Omental fat pad (tissue), 4 donors: ENCODE data around the gene ZMYM4. TPM values are rescaled to one million over a fixed set of nuclear protein-coding genes. Genes with fewer than 3 reads are reported as not detected.
"Not testable (repeated sequence)": the region's sequence is repeated elsewhere in the genome, so short reads cannot be mapped to it uniquely, and the experiment has no call there.

Source experiments
- ATAC-seq: fragments of 150-250 bp; one replicate; pipeline ENCODE4 v1.9.1; 2016; ENCODE audit warnings: mild to moderate bottlenecking, moderate library complexity; ENCODE audit not compliant: low FRiP score
- DNase-seq: peaks from one replicate; pipeline ENCODE4 v3.0.0-alpha.2; 2019; ENCODE audit warnings: low spot score
- CTCF ChIP-seq, 3 donors: fragments of 450-650 bp; IDR thresholded peaks; one replicate each; pipeline ENCODE4 v1.5.1; 2016 to 2017; ENCODE audit warnings: antibody characterized with exemption in 3 of 3, mild to moderate bottlenecking in 3 of 3, moderate library complexity in 2 of 3
- small RNA-seq: library from RNA; depleted of rRNA; stranded (forward); fragments of <200 nt; gene quantifications from one replicate; pipeline ENCODE3, GENCODE V24; 2016
- total RNA-seq, 4 donors: library from RNA; depleted of rRNA; stranded (reverse); fragments of >200 nt; gene quantifications; one replicate each; pipeline ENCODE4 v1.1.0, GENCODE V29; 2016

Gene ZMYM4
- total RNA-seq, 4 donors from 2014 or later = 31.7 to 38.3 (median 33.9) TPM

GRCh38 chr1:35454616-35455015 lies 186.1 kb downstream of the ZMYM4 start:
- DNase-seq (no peak), ATAC-seq (peak; percentile 35)
- no peak for TF ChIP-seq CTCF (IDR thresholded peaks at IDR 0.05)

DNA sequence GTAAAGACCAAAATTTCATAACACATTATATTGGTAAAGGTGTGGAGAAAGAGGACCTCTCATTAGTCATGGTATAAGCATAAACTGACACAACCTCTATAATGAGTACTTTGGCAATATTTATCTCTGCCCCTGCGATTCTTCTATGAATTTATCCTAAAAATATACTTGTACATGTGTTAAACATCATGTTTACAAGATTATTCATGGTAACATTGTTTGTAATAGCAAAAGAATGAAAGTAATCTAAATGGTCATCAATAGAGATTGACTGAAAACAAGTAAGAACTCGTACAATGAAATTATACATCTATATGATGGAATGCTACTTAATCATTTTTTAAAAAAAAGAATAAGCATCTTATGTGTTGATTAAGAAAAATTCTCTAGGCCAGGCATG lies 192.3 kb downstream of the ZMYM4 start:
- no peak for DNase-seq
- no peak for TF ChIP-seq CTCF (IDR thresholded peaks at IDR 0.05)

DNA sequence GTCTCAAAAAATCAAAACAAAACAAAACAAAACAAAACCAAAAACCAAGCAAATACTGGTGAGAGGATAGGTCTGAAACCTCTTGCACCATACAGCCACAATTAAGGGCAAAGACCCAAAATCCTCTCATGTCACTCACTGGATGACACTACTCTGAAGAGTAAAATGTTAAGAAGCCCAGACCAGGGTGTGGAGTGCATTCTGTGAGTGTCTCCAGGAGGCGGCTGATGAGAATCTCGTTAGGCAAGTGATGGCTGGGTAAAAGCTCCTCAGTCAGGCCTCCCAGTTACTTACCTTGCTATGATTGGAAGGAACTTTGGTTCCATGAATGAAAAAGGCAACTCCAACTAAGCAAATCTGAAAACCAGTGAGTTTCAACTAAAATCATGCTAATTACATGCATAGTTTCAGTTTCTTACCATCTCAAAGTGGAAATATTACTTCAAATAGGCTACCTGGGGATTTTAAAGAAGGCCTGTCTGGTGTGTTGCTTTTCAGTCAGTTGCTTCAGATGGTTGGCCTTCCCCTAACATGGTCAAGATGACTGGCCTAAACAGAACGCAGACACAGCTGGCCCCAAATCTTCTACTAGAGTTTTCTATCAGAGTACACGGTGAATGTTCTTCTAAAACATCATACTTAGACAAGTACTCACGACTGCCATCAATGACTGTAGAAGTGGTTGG lies 193.6 kb downstream of the ZMYM4 start:
- no peak for ATAC-seq
- DNase-seq = no peak
- no peak for TF ChIP-seq CTCF (IDR thresholded peaks at IDR 0.05)

More for the DNA sequence above, 192.3 kb downstream of the ZMYM4 start:
- ATAC-seq = no peak

GRCh38 chr1:35463232-35463631 lies 194.7 kb downstream of the ZMYM4 start:
- DNase-seq = no peak
- TF ChIP-seq CTCF (IDR thresholded peaks at IDR 0.05) = no peak
- ATAC-seq = no peak

DNA sequence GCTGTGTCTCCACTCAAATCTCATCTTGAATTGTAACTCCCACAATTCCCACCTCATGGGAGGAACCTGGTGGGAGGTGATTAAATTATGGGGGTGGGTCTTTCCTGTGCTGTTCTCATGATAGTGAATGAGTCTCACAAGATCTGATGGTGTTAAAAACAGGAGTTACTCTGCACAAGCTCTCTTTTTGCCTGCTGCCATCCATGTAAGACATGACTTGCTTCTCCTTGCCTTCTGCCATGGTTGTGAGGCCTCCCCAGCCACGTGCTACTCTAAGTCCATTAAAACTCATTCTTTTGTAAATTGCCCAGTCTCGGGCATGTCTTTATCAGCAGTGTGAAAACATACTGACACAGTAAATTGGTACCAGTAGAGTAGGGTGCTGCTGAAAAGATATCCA lies 195.2 kb downstream of the ZMYM4 start:
- not testable (repeated sequence) for DNase-seq

DNA sequence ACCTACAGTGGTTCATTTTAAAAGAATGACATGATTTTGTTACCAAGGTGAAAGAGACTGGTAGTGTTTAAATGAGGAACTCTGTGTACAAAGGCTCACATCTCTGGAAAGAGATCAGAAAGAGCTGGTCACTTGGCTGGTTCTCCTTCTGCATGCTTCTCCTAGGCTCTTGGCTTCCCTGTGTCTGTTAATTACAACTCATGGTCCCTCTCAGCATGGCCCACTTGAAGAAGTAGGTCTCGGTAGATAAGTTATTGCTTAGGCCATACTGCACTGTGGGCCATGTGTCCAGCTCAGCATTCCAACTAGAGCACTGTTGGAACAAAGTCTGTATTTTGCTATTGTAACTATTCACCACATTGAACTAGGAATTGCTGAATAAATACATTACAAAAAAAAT lies 197.6 kb downstream of the ZMYM4 start:
- no peak for TF ChIP-seq CTCF (IDR thresholded peaks at IDR 0.05)
- ATAC-seq (no peak), DNase-seq (no peak)

More for the DNA sequence above, 195.2 kb downstream of the ZMYM4 start:
- not testable (repeated sequence) for ATAC-seq

GRCh38 chr1:35470977-35471613 lies 202.6 kb downstream of the ZMYM4 start:
- no peak for DNase-seq
- no peak for TF ChIP-seq CTCF (IDR thresholded peaks at IDR 0.05)
- ATAC-seq = no peak

Small RNA genes lying within 50 kb of the gene (small RNA-seq; reads per million reads assigned to genes)
- not detected for gene RF00091

Other genes with a start within 250 kb of the ZMYM4 start
- gene ZMYM6, start 236.8 kb upstream of the ZMYM4 start, total RNA-seq = 10 to 100 TPM in 3 of 4 donors, 1 to 10 TPM in 1; 8.0 to 21.4 (median 12.8) TPM
- gene ZMYM1, start 189.3 kb upstream of the ZMYM4 start, total RNA-seq = 10 to 100 TPM in 1 of 4 donors, 1 to 10 TPM in 3; 3.7 to 23.3 (median 6.9) TPM
- 100 to 1,000 TPM; 182 to 432 (median 259) TPM for gene SFPQ, start 75.6 kb upstream of the ZMYM4 start, total RNA-seq